ENCODE results near the gene STRIP2. TPM values are rescaled to one million over a fixed set of nuclear protein-coding genes. Genes with fewer than 3 reads are reported as not detected.

STRIP2 gene
- total and polyA plus RNA-seq, 2 donors (not counting 1 experiment from before 2014, with no cell fraction given) = 0.21 to 0.79 TPM

- H3K4me2 ChIP-seq (replicated peaks; ENCODE audit: low read depth, low read length, poor library complexity, severe bottlenecking) = peak overlapping the region; percentile 98
- H2AFZ ChIP-seq (ENCODE audit: insufficient read depth, low read depth, low read length, poor library complexity, severe bottlenecking) = peak overlapping the region; percentile 99
- Mint-ChIP-seq H3K4me1 (peaks cover 22% of the 10 kb centered on the region), H3K27ac (no peak overlapping the region), H3K4me3 (peak overlapping the region; percentile 95), H3K9me3 (ENCODE audit: insufficient read depth) (no peaks in the 10 kb centered on the region), H3K27me3 (peaks cover 34% of the 10 kb centered on the region)
- WGBS (ENCODE audit: insufficient coverage) = under 1% methylated on average over 32 of the region's 44 CpGs
- intact Hi-C loops (cut with micrococcal nuclease) = loop anchor here (1.0 to 5.0 kb wide), 6 partner anchors 38 to 391 kb away; partner anchors contain the start of genes AHCYL2, NRF1 and SMKR1
- DNase-seq (no peak), ATAC-seq (ENCODE audit: low read depth) (no peak)
- H3K9me3 ChIP-seq (ENCODE audit: control extremely low read depth in 1 of 3, control insufficient read depth in 2 of 3, insufficient read depth in 1 of 3, low read length in 2 of 3) = peaks cover 0 to 1% (median 0%) of the 10 kb centered on the region in 3 donors
- peak; percentile 22 for TF ChIP-seq EZH2 (IDR thresholded peaks at IDR 0.05; ENCODE audit: borderline replicate concordance, insufficient read depth, low read depth, low read length, poor library complexity, severe bottlenecking)
- no peak for TF ChIP-seq CTCF (IDR thresholded peaks at IDR 0.05)
- CTCF ChIA-PET = interaction anchor here (0.9 to 2.0 kb wide), 6 partner anchors 10 to 576 kb away, joined by 3 to 12 read pairs (median 3); no protein-coding TSS in a partner anchor
- H3K27me3 ChIP-seq (replicated peaks in 1 of 4; ENCODE audit: control extremely low read depth in 1 of 4, control insufficient read depth in 3 of 4, insufficient read depth in 4 of 4, low read length in 3 of 4) = peaks cover 0 to 36% (median 24%) of the 10 kb centered on the region in 4 experiments
- no peaks in the 10 kb centered on the region for H3K79me2 ChIP-seq (ENCODE audit: control insufficient read depth, insufficient read depth, low read length)
- peaks cover 16 to 22% of the 10 kb centered on the region in 2 donors for H3K4me1 ChIP-seq (ENCODE audit: control insufficient read depth in 2 of 2, insufficient read depth in 2 of 2, low read length in 2 of 2)
- peak overlapping the region; percentile 25 to 90 (median 74) for H3K4me3 ChIP-seq (ENCODE audit: control extremely low read depth in 1 of 5, extremely low read depth in 1 of 5, insufficient read depth in 1 of 5, low read depth in 2 of 5, low read length in 4 of 5)
- peak overlapping the region; percentile 90 for H3K9ac ChIP-seq (ENCODE audit: low read length)
- POLR2A ChIA-PET = interaction anchor here (0.8 kb wide), 1 partner anchor 427 kb away, joined by 3 read pairs; no protein-coding TSS in a partner anchor
- no peaks in the 10 kb centered on the region for H4K20me1 ChIP-seq (ENCODE audit: control insufficient read depth, insufficient read depth, low read length, poor library complexity, severe bottlenecking)
- H3K27ac ChIP-seq (ENCODE audit: low read length in 2 of 2) = peak overlapping the region in 1 of 2 donors; percentile 56
- H3K36me3 ChIP-seq (replicated peaks in 1 of 2; ENCODE audit: control extremely low read depth in 1 of 2, control insufficient read depth in 1 of 2, extremely low read depth in 1 of 2, insufficient read depth in 2 of 2, low read length in 1 of 2) = no peaks in the 10 kb centered on the region
Observed at GRCh38 chr7:129434675-129435318, 565 bp downstream of the STRIP2 start.

GRCh38 chr7:129435414-129435829 is 1.2 kb downstream of the STRIP2 start:
- Histone ChIP-seq H3K27me3 (replicated peaks in 1 of 4; ENCODE audit: control extremely low read depth in 1 of 4, control insufficient read depth in 3 of 4, insufficient read depth in 4 of 4, low read length in 3 of 4) (peaks cover 0 to 36% (median 24%) of the 10 kb centered on the region in 4 experiments), H3K27ac (ENCODE audit: low read length in 2 of 2) (no peak overlapping the region), H3K36me3 (replicated peaks in 1 of 2; ENCODE audit: control extremely low read depth in 1 of 2, control insufficient read depth in 1 of 2, extremely low read depth in 1 of 2, insufficient read depth in 2 of 2, low read length in 1 of 2) (no peaks in the 10 kb centered on the region), H3K4me2 (replicated peaks; ENCODE audit: low read depth, low read length, poor library complexity, severe bottlenecking) (peak overlapping the region; percentile 98), H2AFZ (ENCODE audit: insufficient read depth, low read depth, low read length, poor library complexity, severe bottlenecking) (no peak overlapping the region), H3K9me3 (ENCODE audit: control extremely low read depth in 1 of 3, control insufficient read depth in 2 of 3, insufficient read depth in 1 of 3, low read length in 2 of 3) (peaks cover 0 to 1% (median 0%) of the 10 kb centered on the region in 3 donors), H3K4me1 (ENCODE audit: control insufficient read depth in 2 of 2, insufficient read depth in 2 of 2, low read length in 2 of 2) (peaks cover 16 to 22% of the 10 kb centered on the region in 2 donors), H3K4me3 (ENCODE audit: control extremely low read depth in 1 of 5, extremely low read depth in 1 of 5, insufficient read depth in 1 of 5, low read depth in 2 of 5, low read length in 4 of 5) (no peak overlapping the region), H3K79me2 (ENCODE audit: control insufficient read depth, insufficient read depth, low read length) (no peaks in the 10 kb centered on the region), H4K20me1 (ENCODE audit: control insufficient read depth, insufficient read depth, low read length, poor library complexity, severe bottlenecking) (no peaks in the 10 kb centered on the region), H3K9ac (ENCODE audit: low read length) (no peak overlapping the region)
- Mint-ChIP-seq H3K4me3 (peak overlapping the region; percentile 95), H3K4me1 (peaks cover 22% of the 10 kb centered on the region), H3K9me3 (ENCODE audit: insufficient read depth) (no peaks in the 10 kb centered on the region), H3K27ac (no peak overlapping the region), H3K27me3 (peaks cover 34% of the 10 kb centered on the region)
- DNase-seq = peak; percentile 27
- CTCF ChIA-PET = no interaction called here
- intact Hi-C loops (cut with micrococcal nuclease) = loop anchor here (2.0 to 5.0 kb wide), 3 partner anchors 37 to 211 kb away; partner anchors contain the start of gene AHCYL2
- no peak for TF ChIP-seq CTCF (IDR thresholded peaks at IDR 0.05)
- TF ChIP-seq EZH2 (IDR thresholded peaks at IDR 0.05; ENCODE audit: borderline replicate concordance, insufficient read depth, low read depth, low read length, poor library complexity, severe bottlenecking) = no peak
- no CpG with 5 or more reads among the region's 2 CpGs for WGBS (ENCODE audit: insufficient coverage)
- no peak for ATAC-seq (ENCODE audit: low read depth)
- POLR2A ChIA-PET = no interaction called here
